ENCODE data around the gene PNPLA1. TPM values are rescaled to one million over a fixed set of nuclear protein-coding genes. Genes with fewer than 3 reads are reported as not detected.

PNPLA1 gene
- total RNA-seq, 1 experiment from 2014 or later = not detected

DNA sequence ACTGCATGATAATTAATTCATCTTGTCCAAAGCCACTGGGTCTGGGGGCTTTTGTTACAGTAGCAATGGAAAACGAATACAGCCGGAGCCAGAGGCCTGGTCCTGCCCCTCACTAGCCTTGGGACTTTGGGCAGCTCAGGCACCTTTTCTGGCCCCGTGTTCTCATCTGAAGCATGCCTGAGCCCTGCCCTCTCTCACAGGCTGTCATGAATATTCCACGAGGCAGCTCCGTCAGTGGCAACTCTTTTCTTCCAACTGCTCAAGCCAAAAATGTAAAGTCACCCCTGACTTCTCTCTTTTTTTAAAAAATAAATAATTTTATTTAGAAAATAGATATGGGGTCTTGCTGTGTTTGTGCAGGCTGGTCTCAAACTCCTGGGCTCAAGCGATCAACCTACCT, 61.5 kb downstream of the PNPLA1 start:
- intact Hi-C loops (cut with micrococcal nuclease; ENCODE audit: unreplicated experiment) = no loop called here
- Histone ChIP-seq H3K36me3 (ENCODE audit: control insufficient read depth, insufficient read depth, low read length) (no peaks in the 10 kb centered on the region), H3K9me3 (ENCODE audit: control insufficient read depth, insufficient read depth, low read depth, low read length) (no peaks in the 10 kb centered on the region), H3K4me3 (ENCODE audit: low read depth in 2 of 2, low read length in 2 of 2) (no peak overlapping the region), H3K27ac (ENCODE audit: low read length) (no peak overlapping the region), H3K4me1 (ENCODE audit: control insufficient read depth, insufficient read depth, low read length) (peaks cover 5% of the 10 kb centered on the region), H3K27me3 (ENCODE audit: control insufficient read depth, insufficient read depth, low read length) (peaks cover 18% of the 10 kb centered on the region)
- ATAC-seq = no peak
- ChIA-PET CTCF (no interaction called here), POLR2A (interaction anchor here (0.7 kb wide), 1 partner anchor 32 kb away, joined by 5 read pairs; no protein-coding TSS in a partner anchor)
- no peak for DNase-seq (ENCODE audit: low read depth, low spot score)
- in situ Hi-C loops (cut with HindIII; ENCODE audit: low pct_unique_long_range_greater_than_20kb, low sequenced_read_pairs) = no loop called here
- TF ChIP-seq, protein P1, sequence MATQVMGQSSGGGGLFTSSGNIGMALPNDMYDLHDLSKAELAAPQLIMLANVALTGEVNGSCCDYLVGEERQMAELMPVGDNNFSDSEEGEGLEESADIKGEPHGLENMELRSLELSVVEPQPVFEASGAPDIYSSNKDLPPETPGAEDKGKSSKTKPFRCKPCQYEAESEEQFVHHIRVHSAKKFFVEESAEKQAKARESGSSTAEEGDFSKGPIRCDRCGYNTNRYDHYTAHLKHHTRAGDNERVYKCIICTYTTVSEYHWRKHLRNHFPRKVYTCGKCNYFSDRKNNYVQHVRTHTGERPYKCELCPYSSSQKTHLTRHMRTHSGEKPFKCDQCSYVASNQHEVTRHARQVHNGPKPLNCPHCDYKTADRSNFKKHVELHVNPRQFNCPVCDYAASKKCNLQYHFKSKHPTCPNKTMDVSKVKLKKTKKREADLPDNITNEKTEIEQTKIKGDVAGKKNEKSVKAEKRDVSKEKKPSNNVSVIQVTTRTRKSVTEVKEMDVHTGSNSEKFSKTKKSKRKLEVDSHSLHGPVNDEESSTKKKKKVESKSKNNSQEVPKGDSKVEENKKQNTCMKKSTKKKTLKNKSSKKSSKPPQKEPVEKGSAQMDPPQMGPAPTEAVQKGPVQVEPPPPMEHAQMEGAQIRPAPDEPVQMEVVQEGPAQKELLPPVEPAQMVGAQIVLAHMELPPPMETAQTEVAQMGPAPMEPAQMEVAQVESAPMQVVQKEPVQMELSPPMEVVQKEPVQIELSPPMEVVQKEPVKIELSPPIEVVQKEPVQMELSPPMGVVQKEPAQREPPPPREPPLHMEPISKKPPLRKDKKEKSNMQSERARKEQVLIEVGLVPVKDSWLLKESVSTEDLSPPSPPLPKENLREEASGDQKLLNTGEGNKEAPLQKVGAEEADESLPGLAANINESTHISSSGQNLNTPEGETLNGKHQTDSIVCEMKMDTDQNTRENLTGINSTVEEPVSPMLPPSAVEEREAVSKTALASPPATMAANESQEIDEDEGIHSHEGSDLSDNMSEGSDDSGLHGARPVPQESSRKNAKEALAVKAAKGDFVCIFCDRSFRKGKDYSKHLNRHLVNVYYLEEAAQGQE (IDR thresholded peaks at IDR 0.05; ENCODE audit: insufficient read depth in 1 of 2, low read depth in 2 of 2, low read length in 1 of 2) = no peak
- TF ChIP-seq SIN3A (IDR thresholded peaks at IDR 0.05; ENCODE audit: borderline replicate concordance, insufficient read depth, low read depth, low read length) (no peak), TCF7L2 (IDR thresholded peaks at IDR 0.05; ENCODE audit: low read depth, low read length) (no peak)
- TF ChIP-seq, protein P2, sequence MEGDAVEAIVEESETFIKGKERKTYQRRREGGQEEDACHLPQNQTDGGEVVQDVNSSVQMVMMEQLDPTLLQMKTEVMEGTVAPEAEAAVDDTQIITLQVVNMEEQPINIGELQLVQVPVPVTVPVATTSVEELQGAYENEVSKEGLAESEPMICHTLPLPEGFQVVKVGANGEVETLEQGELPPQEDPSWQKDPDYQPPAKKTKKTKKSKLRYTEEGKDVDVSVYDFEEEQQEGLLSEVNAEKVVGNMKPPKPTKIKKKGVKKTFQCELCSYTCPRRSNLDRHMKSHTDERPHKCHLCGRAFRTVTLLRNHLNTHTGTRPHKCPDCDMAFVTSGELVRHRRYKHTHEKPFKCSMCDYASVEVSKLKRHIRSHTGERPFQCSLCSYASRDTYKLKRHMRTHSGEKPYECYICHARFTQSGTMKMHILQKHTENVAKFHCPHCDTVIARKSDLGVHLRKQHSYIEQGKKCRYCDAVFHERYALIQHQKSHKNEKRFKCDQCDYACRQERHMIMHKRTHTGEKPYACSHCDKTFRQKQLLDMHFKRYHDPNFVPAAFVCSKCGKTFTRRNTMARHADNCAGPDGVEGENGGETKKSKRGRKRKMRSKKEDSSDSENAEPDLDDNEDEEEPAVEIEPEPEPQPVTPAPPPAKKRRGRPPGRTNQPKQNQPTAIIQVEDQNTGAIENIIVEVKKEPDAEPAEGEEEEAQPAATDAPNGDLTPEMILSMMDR (IDR thresholded peaks at IDR 0.05) = no peak
- BruUV-seq (replicated peaks) = no TSS peak

DNA sequence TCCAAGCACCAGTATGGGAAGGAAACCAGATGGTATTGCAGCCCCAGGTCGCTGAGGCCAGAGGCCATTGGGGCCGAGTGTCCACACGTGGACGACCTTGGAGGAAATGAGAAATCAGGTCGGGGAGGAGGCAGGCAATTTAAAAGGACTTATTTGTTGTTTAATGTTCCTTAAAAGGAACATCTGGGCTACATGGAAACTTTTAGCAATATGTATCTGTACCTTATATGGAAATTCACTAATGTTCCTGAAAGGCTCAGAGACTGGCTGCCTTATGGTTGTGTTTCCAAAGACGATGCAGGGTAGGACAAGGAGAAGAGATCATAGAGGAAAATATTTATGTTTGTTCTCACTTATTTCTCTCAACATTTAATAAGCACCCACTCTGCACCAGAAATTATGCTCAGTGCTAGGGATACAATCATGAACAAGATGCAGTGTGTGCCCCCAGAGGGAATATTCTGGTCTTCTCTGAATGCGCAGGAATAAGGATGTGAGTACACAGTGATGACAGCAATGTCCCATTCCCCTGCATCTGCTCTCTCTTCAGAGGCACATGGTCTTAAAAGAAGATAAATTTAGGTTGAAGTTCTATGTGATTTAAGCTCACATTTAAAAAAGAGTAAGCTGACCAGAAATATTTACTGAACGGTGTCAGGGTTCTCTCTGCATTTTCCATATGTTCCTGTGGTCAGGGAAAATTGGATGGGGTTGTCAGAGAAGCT, 63.5 kb downstream of the PNPLA1 start:
- TF ChIP-seq, protein P1 (IDR thresholded peaks at IDR 0.05; ENCODE audit: insufficient read depth in 1 of 2, low read depth in 2 of 2, low read length in 1 of 2) = no peak
- TF ChIP-seq, protein P2 (IDR thresholded peaks at IDR 0.05) = no peak
- TF ChIP-seq POLR2AphosphoS5 (IDR thresholded peaks at IDR 0.05; ENCODE audit: low read depth, low read length) (no peak), SIN3A (IDR thresholded peaks at IDR 0.05; ENCODE audit: borderline replicate concordance, insufficient read depth, low read depth, low read length) (no peak), TCF7L2 (IDR thresholded peaks at IDR 0.05; ENCODE audit: low read depth, low read length) (no peak)
- Histone ChIP-seq H3K27me3 (ENCODE audit: control insufficient read depth, insufficient read depth, low read length) (peaks cover 16% of the 10 kb centered on the region), H3K27ac (ENCODE audit: low read length) (no peak overlapping the region), H3K4me1 (ENCODE audit: control insufficient read depth, insufficient read depth, low read length) (peaks cover 5% of the 10 kb centered on the region), H3K9me3 (ENCODE audit: control insufficient read depth, insufficient read depth, low read depth, low read length) (no peaks in the 10 kb centered on the region), H3K4me3 (ENCODE audit: low read depth in 2 of 2, low read length in 2 of 2) (no peak overlapping the region), H3K36me3 (ENCODE audit: control insufficient read depth, insufficient read depth, low read length) (no peaks in the 10 kb centered on the region)
- in situ Hi-C loops (cut with HindIII; ENCODE audit: low pct_unique_long_range_greater_than_20kb, low sequenced_read_pairs) (no loop called here), intact Hi-C loops (cut with micrococcal nuclease; ENCODE audit: unreplicated experiment) (no loop called here)
- ATAC-seq (no peak), DNase-seq (ENCODE audit: low read depth, low spot score) (no peak)
- no TSS peak for BruUV-seq (replicated peaks)
- ChIA-PET POLR2A (interaction anchor here (0.9 kb wide), 1 partner anchor 57 kb away, joined by 3 read pairs; no protein-coding TSS in a partner anchor), CTCF (no interaction called here)
